Fibroblast of skin of abdomen (primary cell): ENCODE results near the gene RSPH10B2. TPM values are rescaled to one million over a fixed set of nuclear protein-coding genes. Genes with fewer than 3 reads are reported as not detected.
"Not testable (repeated sequence)": the region's sequence is repeated elsewhere in the genome, so short reads cannot be mapped to it uniquely, and the experiment has no call there.

Experiments
- DNase-seq: peaks from one replicate; pipeline ENCODE4 v3.0.0-alpha.2; 2013
- polyA plus RNA-seq, 2 experiments: library from polyadenylated mRNA; unstranded; fragments of 120-200 nt; gene quantifications; one replicate each; pipeline ENCODE4 v1.2.1, GENCODE V29; 2013; ENCODE audit not compliant: insufficient read length in 2 of 2

The RSPH10B2 gene
- not detected for polyA plus RNA-seq (2013, experiment 1 of 2; ENCODE audit: insufficient read length)
- polyA plus RNA-seq (2013, experiment 2 of 2; ENCODE audit: insufficient read length) = 0.05 TPM

DNA sequence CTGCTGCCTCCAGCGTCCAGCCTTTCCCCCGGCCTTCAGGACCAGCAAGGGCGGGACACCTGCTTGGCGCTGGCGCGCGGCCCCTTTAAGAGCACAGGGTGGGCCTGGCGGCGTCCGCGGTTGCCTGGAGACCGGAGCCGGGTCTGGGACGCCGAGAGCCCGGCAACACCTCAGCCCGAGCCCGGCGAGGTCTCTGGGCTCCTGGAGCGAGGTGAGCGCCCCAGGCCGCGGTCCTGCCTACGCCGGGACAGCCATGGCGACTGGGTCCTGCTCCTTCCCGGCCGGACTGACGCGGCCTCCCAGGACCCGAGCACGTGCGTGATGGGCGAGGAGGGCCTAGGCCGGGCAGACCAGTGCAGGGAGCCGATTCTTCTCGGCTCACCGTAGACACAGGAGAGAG lies at the start of gene RSPH10B2:
TSS of gene RSPH10B2 (plus strand) at position 140 of the 400 bp plus-strand sequence. CDS start 3,575 bp downstream, outside the sequence.
- not testable (repeated sequence) for DNase-seq

DNA sequence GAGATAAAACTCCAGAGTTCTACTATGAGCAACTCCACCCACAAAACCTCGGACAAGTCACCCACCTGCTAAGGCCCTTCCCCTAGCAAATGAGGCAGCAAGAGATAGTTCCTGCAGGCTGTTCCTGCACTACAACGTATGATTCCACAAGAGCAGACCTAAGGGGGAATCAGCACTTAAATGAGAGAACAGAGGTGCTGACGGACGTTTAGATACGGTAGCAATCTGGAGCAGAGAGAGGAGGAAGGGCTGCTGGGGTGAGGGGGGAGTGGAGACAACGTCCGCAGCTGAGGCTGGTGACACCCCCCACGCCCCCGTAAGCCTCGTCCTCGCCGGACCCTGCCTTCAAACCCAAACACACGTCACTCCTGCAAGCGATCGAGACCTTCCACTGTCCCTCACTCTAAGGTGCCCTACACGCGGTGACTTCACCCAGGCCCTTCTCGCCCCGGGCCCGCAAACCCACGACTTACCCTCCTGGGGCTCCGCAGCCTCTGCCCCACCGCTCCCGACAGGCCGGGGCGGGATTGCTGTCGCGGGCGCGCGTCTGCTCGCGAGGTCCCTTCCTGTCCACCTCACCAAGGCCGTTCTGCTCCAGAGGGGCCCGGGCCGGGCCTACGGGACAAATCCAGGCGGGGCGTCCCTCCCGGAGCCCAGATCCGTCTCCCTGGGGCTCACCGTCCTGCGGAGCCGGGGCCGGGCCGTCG lies 47.8 kb upstream of the RSPH10B2 start:
- DNase-seq = no peak

DNA sequence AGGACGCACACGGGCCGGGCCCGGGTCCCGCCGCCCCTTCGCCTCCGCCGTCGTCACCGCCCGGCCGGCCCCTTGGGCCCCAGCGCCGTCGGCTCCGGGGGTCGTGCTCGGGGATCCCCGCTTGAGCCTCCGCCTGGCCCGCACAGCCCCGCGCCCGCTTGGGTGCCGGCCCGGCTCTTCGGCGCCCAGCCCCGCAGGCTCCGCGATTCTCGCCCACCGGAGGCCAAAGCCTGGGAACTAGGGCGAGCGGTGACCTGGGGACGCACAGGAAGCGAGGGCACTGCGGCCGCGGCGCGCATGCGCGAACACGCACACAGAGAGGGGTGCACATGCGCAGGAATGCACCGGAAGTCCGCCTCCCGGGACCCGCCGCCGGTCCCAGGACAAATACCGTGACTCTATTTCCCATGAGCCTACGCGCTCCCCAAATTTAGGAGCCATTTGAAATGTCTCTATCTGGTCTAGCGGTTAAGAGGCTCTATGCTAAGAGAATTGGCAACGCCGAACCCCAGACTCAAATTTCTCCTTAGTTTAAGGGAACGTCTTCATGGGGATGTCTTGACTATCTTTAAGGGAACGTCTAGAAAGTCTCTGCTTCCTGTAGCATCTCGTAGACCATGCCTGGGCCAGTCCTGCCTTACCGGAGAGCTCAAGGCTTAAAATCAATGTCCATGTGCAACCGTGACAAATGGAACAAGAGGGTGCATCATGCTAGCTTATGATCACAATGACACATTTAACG lies 47.1 kb upstream of the RSPH10B2 start, which contains the start of gene ZNF12:
TSS of gene ZNF12 (minus strand) at position 282 of the 742 bp plus-strand sequence. CDS start 1,774 bp downstream, outside the sequence.
- DNase-seq = peak; percentile 94

DNA sequence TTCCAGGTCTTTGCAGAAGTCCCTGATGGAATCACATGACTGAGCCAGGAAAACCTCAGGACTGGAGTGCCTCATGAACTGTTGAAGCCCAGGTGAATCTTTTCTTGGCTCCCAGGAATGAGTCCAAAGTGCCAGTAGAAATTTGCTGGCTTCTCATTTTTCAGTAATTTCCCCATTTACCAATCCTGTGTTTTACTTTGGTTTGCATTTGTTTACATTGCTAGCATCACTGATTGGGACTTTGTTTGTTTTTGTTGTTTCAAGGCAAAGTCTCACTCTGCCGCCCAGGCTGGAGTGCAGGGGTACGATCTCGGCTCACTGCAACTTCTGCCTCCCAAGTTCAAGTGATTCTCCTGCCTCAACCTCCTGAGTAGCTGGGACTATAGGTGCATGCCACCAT lies 45.6 kb upstream of the RSPH10B2 start:
- no peak for DNase-seq

DNA sequence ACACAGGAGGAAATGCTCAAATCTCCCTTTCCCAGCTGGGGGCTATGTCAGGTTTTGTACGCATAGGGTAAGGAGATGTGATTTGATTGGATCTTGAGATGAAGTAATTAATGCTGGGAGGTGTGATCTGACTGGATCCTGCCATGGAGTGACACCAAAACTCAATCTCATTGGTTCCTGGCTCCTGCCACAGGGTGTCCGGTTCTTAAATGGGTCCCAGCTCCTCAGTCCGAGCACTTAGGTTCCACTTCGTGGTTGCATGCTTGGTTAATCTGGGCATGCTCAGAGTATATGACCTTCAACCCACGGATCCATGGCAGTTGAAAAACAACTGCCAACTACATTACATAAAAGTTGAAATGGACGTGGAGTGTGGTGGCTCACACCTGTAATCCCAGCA lies 44.1 kb upstream of the RSPH10B2 start:
- DNase-seq = no peak

DNA sequence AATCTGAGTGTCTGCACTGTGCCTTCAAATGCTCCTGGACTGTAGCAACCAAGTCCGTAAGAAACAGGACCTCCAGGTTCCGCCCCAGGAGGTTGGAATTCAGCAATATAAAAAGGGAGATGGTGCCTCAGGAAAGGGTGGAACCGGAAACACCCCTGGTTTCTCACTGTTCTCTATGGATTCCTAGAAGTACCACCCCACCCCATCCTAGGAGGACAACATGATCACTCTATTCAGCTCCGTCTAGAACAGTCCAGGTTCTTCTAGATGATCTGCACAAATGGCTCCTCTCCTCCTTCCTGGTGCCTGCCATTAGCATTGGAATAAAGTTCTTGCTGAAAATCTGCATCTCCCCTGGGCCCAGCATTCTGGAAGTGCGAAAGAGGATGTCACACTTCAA lies 39.5 kb upstream of the RSPH10B2 start:
- no peak for DNase-seq

DNA sequence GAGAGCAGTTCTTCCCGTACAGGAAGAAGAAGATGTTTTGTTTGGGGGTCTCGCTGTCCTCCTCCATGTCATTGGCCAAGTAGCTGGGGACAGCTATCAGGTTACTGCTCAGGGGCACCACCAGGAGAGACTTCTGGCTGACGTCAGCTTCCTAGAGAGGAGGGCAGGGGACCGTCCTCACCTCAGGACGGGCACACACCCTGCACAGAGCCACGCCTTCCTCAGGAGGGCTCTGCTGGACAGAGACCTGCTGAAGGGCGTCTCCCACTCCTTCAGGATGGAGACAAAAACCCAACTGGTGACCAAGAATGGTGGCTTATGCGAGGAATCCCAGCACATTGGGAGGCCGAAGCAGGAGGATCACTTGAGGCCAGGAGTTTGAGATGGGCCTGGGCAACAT lies 38.0 kb upstream of the RSPH10B2 start:
- not testable (repeated sequence) for DNase-seq

DNA sequence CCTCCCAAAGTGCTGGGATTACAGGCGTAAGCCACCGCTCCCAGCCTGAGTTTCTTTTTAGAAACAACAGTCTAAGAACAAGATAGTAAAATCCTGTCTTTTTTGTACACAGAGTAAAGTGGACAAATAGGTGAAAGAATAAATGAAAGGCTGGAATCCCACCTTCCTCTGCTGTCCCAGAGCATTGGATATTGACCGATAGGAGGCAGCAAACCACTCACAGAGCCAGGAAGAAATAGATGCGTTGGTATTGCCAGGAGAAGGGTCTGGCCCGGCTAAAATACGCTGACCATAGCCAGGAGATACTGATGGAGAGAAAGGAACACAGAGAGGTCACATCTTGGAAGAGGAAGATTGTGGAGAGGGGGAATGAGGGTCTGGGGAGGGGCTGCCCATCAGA lies 35.8 kb upstream of the RSPH10B2 start:
- no peak for DNase-seq

DNA sequence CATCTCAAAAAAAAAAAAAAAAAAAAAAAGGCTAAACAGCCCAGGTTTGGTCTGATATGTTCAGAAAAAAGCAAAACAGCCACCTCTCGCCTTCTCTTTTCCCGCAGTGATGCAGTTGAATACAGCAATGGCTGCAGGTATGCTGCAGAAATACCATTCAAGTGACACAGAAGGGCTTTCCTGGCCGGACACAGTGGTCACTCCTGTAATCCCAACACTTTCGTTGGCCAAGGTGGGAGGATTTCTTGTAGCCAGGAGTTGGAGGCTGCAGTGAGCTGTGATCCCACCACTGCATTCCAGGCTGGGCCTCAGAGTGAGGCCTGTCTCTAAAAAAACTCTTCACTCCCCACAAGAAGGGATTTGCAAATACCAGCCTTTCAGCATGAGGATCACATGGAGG lies 29.6 kb upstream of the RSPH10B2 start:
- not testable (repeated sequence) for DNase-seq

DNA sequence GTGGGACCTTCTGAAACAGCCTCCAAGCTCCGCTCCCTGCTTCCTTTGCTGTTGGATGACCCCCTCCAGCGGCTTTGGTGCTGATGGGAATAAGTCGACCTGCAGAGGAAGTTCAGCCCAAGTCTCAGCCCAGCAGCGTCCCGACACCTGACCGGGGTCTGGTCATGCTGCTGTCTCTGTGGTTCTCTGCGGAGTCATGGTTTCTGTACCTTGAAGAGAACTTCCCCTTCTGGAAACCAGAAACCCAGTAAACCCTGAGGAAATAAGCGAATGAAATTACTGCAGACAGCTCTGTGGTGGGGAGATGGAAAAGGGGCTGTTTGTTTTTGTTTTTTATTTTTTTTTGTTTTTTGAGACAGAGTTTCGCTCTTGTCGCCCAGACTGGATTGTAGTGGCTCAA lies 28.9 kb upstream of the RSPH10B2 start:
- no peak for DNase-seq

DNA sequence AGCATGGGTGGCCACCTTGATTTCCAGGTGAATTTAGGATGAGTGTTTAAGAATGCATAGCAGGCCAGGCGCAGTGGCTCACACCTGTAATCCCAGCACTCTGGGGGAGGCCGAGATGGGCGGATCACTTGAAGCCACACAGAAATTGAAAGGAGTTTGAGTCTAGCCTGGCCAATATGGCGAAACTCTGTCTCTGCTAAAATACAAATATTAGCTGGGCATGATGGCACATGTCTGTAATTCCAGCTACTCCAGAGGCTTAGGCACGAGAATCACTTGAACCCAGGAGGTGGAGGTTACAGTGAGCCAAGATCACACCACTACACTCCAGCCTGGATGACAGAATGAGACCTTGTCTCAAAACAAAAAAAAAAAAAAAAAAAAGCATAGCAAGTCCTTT lies 27.6 kb upstream of the RSPH10B2 start:
- not testable (repeated sequence) for DNase-seq

DNA sequence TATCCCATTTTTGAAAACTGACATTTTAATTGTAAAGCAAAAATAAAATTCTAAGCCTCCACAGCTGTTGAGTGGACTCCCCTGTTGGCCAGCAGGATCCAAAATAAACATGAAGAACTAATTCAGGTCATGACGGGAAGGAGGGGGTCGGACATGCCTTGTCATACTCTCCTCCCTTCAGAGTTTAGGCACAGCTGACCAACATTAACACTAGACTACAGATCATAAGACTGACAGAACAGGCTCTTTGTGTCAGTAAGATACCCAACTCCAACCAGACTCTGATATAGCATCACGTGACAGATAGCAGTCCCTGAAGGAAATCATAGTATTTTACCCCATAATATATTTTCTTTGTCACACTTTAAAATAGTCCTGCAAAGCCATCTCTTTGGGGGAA lies 26.2 kb upstream of the RSPH10B2 start:
- no peak for DNase-seq

DNA sequence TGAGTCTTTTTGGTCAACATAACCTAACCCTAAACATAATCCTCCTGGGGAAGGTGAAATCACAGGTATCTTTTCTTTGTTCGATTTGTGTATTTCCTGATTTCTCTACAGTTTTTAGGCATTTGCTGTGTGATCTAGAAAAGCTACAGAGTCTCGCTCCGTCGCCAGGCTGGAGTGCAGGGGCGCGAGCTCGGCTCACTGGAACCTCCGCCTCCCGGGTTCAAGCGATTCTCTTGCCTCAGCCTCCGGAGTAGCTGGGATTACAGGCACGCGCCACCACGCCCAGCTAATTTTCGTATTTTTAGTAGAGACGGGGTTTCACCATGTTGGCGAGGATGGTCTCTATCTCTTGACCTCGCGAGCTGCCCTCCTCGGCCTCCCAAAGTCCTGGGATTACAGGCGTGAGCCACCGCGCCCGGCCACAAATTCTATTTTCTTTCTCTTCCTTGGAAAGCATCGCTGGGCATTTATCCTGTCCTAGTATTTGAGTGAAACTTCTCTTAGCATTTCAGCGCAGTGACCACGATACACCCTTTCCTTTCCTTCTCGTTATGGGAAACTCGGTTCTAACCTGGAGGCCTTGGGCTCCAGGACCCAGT lies 24.9 kb upstream of the RSPH10B2 start:
- DNase-seq = not testable (repeated sequence)

DNA sequence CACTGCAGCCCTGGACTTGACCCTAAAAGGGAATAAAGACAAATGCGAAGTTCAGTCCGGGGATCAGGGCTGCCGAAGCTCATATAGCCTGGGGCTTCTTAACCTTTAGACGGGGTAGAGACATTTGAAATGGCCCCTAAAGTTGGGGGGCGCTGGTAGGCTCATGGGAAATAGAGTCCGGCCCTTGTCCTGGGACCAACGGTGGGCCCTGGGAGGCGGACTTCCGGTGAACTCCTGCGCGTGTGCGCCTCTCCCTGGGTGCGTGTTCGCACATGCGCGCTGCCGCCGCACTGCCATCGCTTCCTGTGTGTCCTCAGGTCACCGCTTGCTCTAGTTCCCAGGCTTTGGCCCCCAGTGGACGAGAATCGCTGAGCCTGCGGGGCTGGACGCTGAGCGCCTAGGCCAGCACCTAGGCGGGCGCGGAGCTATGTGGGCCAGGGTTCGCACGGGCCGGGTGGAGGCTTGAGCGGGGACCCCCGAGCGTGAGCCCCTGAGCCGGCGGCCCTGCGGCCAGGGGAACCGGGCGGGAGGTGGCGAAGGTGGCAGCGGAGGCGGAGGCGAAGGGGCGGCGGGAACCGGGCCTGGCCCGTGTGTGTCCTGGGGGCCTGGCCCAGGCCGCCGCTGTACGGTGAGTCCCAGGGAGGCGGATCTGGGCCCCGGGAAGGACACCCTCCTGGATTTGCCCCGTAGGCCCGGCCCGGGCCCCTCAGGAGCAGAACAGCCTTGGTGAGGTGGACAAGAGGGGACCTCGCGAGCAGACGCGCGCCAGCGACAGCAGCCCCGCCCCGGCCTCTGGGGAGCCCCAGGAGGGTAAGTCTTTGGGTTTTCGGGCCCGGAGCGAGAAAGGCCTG lies 24.2 kb upstream of the RSPH10B2 start:
- peak; percentile 91 for DNase-seq

DNA sequence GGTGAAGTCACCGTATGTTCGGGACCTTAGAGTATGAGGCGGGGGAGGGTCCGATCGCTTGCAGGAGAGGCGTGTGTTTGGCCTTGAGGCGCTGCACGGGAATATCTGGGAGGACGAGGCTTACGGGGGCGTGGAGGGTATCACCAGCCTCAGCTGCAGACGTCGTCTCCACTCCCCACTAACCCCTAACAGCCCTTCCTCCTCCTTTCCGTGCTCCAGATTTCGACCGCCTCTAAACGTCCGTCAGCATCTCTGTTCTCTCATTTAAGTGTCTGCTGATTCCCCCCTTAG lies 23.6 kb upstream of the RSPH10B2 start:
- DNase-seq = no peak

DNA sequence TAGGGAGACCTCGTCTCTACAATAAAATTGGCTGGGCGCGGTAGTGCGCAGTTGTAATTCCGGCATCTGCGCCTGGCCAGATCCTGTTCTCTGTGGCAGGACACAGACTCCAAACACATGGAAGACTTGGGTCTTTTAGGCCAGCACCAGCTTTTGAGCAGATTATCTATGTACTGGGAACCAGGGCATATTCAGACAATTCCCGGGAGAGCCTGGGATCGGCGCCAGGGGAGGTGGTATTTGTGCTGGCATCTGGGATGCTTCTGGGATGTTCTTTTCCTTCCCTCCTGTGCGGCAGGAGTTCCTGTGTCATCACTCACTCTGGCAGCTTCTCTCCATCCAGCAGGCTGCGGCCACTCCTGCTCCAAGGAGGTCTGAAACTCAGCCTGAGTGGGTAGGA lies 15.5 kb upstream of the RSPH10B2 start:
- not testable (repeated sequence) for DNase-seq

DNA sequence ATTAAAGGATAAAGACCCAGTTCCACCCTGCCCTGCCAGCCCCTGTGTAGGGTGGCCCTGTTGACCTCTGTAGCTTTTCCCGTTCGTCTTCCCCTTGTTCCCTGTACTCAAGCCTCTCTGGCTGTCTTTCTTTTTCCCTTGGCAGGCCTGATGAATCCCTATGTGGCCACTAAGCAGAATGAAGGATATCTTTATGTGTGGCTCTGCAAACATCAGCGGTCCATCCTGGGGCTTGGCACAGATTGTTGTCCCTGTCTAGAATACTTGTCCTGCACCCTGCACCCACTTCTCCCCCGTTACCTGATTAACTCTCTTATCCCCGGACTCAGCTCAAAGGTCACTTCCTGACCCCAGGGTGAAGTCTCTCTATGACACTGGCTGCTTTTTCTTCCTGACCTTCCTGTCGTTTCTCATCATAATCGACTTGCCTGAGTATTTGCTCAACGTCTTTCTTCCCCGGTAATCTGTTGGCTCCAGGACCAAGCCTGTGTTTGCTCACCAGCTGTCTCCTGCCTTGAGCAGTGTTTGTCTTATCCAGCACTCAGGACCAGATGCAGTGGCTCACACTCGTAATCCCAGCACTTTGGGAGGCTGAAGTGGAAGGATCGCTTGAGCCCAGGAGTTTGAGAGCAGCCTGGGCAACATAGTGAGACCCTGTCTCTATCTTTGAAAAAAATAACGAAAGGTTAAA lies 9.3 kb upstream of the RSPH10B2 start:
- not testable (repeated sequence) for DNase-seq

DNA sequence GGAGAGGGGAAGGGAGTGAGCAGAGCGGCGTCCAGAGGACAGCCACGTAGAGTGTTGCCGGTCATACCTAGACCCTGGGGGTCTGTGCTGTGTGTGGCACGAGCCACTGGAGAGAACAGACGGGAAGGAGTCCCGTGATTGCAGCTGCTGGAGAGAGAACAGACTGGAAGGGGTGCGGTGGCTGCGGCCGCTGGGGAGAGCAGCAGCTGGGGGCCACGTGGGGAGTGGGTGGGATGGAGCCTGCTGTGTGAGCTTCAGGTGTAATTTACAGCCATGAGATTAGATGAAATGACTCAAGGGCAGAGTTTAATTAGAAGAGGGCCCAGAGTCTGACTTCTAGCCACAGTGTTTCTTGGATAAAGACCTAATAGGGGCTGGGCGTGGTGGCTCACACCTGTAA lies 4.6 kb upstream of the RSPH10B2 start:
- DNase-seq = not testable (repeated sequence)

DNA sequence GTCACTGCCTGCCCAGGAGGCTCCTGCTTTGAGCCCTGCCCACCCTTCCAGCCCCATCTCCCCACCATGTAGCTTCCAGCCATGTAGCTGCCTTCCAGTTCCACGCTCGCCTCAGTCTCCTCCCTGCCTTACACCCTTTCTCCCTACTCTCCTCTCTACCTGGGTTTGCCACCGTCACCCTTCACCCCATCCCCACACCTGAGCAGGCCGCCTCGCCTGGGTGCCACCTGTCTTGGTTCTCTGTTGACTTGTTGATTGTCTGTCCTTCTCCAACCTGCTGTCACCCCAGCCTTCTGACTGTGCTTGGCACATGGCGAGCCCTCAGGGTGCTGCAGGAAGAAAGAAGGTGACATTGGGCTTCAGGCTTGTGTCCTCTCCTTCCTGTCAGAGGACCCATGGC lies 3.7 kb upstream of the RSPH10B2 start:
- not testable (repeated sequence) for DNase-seq

DNA sequence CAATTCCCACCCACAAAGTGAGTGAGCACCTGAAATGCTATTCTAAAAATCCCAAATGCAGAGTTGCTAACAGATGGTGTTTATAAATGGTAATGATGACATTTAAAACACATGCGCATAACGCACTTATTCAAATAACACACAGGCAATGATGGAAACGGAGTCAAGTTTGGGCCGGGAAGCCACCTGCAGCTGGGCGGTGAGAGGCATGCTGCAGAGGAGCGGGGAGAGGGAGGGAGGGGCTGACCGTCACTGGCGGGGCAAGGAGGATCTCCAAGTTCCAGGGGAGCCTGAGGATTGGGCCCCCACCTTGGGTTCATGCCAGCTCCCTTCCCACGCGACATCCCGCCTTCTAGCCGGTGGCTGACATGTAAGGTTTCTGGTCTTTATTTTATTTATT lies 7.3 kb downstream of the RSPH10B2 start:
- not testable (repeated sequence) for DNase-seq

DNA sequence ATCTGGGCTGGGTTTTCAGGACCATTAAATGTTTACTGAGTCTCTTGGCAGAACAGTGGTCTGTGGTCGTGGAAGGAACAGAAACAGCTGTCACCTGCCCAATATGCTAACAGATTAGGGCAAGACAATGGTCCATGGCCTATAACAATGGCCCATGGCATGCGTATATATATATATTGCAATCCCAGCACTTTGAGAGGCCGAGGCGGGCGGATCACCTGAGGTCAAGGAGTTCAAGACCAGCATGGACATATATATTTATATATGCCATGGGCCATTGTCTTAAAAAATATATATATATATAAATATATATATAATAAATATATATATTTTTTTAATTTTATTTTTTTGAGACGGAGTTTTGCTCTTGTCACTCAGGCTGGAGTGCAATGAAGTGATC lies 27.7 kb downstream of the RSPH10B2 start:
- DNase-seq = not testable (repeated sequence)

DNA sequence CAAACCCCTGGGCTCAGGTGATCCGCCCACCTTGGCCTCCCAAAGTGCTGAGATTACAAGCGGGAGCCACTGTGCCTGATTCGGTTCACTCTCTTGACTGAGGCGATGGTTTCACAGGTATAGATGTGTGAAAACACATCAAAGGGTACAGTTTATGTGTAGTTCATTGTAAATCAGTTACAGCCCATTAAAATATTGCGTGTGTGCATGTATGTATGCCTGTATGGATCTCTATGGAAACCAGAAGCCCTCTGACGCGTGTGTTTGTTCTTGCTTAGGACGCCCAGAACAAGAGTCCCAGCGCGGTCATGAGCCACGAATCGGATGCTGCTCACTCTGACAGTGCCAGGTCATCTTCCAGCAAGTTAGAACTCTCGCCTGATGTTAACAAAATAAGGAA lies 35.5 kb downstream of the RSPH10B2 start:
- not testable (repeated sequence) for DNase-seq
